ENCODE results near the gene LRRC74B.
"Not testable (repeated sequence)": the region's sequence is repeated elsewhere in the genome, so short reads cannot be mapped to it uniquely, and the experiment has no call there.

DNA sequence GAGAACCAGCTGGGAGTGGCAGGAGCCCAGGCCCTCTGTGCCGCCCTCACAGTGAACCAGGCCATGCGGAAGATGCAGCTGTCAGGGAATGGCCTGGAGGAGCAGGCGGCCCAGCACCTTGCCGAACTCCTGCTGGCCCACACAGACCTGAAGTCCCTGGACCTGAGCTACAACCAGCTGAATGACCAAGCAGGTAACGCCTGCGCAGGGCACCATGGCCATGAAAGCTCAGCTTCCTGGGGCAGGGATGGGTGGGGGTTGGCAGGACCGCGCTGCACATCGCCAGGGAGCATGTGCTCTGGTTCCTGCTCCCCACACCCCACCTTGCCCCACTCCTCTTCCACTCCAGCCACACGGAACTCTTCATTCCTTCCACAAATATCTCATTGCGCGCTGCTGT lies 3.2 kb downstream of the LRRC74B start:
- TF ChIP-seq, protein P1, sequence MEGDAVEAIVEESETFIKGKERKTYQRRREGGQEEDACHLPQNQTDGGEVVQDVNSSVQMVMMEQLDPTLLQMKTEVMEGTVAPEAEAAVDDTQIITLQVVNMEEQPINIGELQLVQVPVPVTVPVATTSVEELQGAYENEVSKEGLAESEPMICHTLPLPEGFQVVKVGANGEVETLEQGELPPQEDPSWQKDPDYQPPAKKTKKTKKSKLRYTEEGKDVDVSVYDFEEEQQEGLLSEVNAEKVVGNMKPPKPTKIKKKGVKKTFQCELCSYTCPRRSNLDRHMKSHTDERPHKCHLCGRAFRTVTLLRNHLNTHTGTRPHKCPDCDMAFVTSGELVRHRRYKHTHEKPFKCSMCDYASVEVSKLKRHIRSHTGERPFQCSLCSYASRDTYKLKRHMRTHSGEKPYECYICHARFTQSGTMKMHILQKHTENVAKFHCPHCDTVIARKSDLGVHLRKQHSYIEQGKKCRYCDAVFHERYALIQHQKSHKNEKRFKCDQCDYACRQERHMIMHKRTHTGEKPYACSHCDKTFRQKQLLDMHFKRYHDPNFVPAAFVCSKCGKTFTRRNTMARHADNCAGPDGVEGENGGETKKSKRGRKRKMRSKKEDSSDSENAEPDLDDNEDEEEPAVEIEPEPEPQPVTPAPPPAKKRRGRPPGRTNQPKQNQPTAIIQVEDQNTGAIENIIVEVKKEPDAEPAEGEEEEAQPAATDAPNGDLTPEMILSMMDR (IDR thresholded peaks at IDR 0.05) = not testable (repeated sequence)
- not testable (repeated sequence) for TF ChIP-seq ZFX (IDR thresholded peaks at IDR 0.05; ENCODE audit: borderline replicate concordance)

Measured in 22Rv1 (cell line).